ENCODE results near the gene DLG2. TPM values are rescaled to one million over a fixed set of nuclear protein-coding genes. Genes with fewer than 3 reads are reported as not detected.
A peak's percentile ranks its signal among the peaks of the same experiment; 100 is the strongest.

Gene DLG2
- total and polyA plus RNA-seq, 11 donors: 2.4 to 13.9 (median 7.1) TPM

DNA sequence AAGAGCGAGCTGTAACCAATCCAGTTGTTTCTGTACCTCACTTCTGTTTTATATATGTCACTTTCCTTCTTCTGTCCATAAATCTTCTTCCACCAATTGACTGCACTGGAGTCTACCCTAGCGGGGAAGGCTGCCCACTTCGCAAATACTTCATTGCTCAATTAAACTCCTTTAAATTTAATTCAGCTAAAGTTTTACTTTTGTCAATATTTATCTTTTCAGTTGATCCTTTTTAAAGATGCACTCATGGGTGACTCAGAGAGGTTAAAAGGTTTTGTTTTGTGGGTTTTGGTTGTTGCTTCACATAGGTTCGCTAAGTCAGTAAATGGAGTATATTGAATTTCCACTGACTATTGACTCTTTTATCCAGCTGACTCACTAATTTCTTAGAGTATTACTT lies 597.2 kb downstream of the DLG2 start:
- DNase-seq (no peak), ATAC-seq (no peak)
- H3K4me3 ChIP-seq: no peak overlapping the region
- H3K9me3 ChIP-seq: no peaks in the 10 kb centered on the region
- H3K4me1 ChIP-seq: no peaks in the 10 kb centered on the region
- no peaks in the 10 kb centered on the region for H3K27me3 ChIP-seq
- 66 to 94% (median 76%) methylated on average over 4 of the region's 4 CpGs for WGBS, 4 donors
- no peaks in the 10 kb centered on the region for H3K36me3 ChIP-seq
- intact Hi-C loops (cut with DNase I): no loop called here
- no peak overlapping the region for H3K27ac ChIP-seq
- no peak for TF ChIP-seq POLR2A (IDR thresholded peaks at IDR 0.05)
- TF ChIP-seq, protein P1, sequence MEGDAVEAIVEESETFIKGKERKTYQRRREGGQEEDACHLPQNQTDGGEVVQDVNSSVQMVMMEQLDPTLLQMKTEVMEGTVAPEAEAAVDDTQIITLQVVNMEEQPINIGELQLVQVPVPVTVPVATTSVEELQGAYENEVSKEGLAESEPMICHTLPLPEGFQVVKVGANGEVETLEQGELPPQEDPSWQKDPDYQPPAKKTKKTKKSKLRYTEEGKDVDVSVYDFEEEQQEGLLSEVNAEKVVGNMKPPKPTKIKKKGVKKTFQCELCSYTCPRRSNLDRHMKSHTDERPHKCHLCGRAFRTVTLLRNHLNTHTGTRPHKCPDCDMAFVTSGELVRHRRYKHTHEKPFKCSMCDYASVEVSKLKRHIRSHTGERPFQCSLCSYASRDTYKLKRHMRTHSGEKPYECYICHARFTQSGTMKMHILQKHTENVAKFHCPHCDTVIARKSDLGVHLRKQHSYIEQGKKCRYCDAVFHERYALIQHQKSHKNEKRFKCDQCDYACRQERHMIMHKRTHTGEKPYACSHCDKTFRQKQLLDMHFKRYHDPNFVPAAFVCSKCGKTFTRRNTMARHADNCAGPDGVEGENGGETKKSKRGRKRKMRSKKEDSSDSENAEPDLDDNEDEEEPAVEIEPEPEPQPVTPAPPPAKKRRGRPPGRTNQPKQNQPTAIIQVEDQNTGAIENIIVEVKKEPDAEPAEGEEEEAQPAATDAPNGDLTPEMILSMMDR (IDR thresholded peaks at IDR 0.05): no peak

DNA sequence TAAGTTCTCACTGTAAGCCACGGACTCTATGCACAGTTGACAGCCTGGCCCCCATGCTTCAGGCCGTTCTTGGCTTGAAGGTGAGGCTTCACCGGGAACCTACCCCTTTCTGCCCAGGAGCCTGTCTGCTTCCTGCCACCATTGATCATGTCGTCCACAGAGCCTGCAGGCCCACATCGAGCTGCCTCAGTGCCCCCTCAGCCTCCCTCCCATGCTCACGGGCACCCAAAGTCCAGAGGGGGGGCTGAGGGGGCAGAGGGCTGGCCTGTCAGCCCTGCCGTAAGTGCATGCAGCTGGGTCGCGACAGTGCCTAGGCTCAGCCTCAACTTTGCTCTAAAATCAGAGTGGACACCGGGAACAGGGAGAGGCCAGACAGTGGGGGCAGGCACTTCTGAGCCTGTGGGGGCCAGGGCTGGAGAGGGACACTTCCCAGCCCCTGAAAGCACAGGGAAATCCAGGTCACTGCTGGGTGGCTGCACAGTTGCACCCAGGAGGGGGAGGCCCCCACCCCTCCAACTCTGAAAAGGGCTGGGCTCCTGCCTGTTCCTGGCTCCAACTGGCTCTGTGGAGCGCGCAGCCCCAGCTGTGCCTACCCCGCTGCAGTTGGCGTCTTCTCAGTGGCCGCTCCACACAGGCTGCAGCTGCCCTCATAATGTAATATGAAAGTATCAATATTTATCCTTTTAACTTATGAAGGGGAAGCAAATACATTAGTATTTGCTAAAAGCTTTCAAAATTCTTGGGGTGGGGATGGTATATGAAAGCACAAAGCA lies 598.6 kb downstream of the DLG2 start:
- WGBS, 4 donors: 92 to 94% (median 92%) methylated on average over 11 to 15 of the region's 15 CpGs

DNA sequence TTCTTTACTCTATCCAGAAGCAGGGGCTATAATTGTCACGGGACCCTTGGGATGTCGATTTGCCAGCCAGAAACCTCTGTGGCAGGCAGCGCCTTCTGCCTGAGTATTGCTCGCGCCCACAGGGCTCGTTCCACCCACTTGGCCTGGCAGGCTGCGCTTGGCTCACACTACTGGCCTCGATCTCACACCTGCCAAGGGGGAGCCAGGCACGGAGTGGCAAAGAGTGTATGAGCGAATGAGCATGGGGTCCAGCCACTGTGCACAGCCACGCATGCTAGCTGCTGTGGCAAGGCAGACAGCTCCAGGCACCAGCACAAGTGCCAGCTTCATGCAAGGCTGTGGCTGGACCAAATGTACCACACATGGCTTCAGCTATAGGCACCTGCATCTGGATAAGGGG lies 599.8 kb downstream of the DLG2 start:
- DNase-seq: no peak
- Histone ChIP-seq H3K27ac (no peak overlapping the region), H3K36me3 (no peaks in the 10 kb centered on the region), H3K9me3 (no peaks in the 10 kb centered on the region), H3K4me3 (no peak overlapping the region), H3K4me1 (no peaks in the 10 kb centered on the region), H3K27me3 (no peaks in the 10 kb centered on the region)
- 93 to 95% (median 94%) methylated on average over 11 of the region's 11 CpGs for WGBS, 4 donors
- intact Hi-C loops (cut with DNase I): no loop called here
- no peak for ATAC-seq
- TF ChIP-seq POLR2A (IDR thresholded peaks at IDR 0.05): no peak
- TF ChIP-seq, protein P1 (IDR thresholded peaks at IDR 0.05): no peak

More for the DNA sequence above, 598.6 kb downstream of the DLG2 start:
- Histone ChIP-seq H3K27me3 (no peaks in the 10 kb centered on the region), H3K4me1 (no peaks in the 10 kb centered on the region), H3K9me3 (no peaks in the 10 kb centered on the region), H3K36me3 (no peaks in the 10 kb centered on the region), H3K27ac (no peak overlapping the region), H3K4me3 (no peak overlapping the region)
- TF ChIP-seq, protein P1 (IDR thresholded peaks at IDR 0.05): no peak
- no peak for TF ChIP-seq POLR2A (IDR thresholded peaks at IDR 0.05)
- intact Hi-C loops (cut with DNase I): no loop called here
- ATAC-seq (peak in 1 of 4 donors; percentile 45), DNase-seq (peak in 1 of 5 donors; percentile 46)

DNA sequence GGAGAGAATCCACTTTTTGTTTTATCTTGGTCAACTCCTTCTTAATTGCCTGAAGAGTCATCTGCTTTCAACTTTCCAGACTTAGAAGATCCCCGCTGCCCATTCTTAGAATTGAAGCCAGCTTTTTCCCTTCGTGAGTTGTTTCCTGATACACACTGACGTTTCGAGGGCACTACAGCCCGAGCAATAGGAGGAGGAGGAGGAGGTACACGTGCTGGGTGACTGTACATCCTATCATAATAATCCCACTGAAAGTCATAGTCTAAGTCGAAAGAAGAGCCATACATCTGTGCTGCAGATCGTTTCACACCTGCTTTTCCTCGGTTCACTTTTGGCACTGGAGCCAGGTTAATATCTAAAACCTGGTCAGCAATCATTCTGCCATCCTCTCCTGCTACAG lies 606.1 kb downstream of the DLG2 start:
- no peaks in the 10 kb centered on the region for H3K27me3 ChIP-seq
- no peak for ATAC-seq
- 63 to 86% (median 78%) methylated on average over 9 of the region's 9 CpGs for WGBS, 4 donors

More for the DNA sequence above, 606.1 kb downstream of the DLG2 start:
- Histone ChIP-seq H3K36me3 (no peaks in the 10 kb centered on the region), H3K4me3 (no peak overlapping the region), H3K9me3 (no peaks in the 10 kb centered on the region), H3K4me1 (peaks cover 0 to 7% (median 0%) of the 10 kb centered on the region in 12 donors), H3K27ac (no peak overlapping the region)
- no peak for DNase-seq
- intact Hi-C loops (cut with DNase I): no loop called here
- TF ChIP-seq, protein P1 (IDR thresholded peaks at IDR 0.05): no peak
- no peak for TF ChIP-seq POLR2A (IDR thresholded peaks at IDR 0.05)
